ENCODE results near the gene OR1N1.

DNA sequence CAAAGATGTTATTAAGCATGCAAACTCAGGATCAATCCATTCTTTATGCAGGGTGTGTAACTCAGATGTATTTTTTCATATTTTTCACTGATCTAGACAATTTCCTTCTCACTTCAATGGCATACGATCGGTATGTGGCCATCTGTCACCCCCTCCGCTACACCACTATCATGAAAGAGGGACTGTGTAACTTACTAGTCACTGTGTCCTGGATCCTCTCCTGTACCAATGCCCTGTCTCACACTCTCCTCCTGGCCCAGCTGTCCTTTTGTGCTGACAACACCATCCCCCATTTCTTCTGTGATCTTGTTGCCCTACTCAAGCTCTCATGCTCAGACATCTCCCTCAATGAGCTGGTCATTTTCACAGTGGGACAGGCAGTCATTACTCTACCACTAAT lies 7.7 kb downstream of the OR1N1 start:
- no peak for TF ChIP-seq POLR2A (IDR thresholded peaks at IDR 0.05; ENCODE audit: low read depth)
- TF ChIP-seq, protein P1, sequence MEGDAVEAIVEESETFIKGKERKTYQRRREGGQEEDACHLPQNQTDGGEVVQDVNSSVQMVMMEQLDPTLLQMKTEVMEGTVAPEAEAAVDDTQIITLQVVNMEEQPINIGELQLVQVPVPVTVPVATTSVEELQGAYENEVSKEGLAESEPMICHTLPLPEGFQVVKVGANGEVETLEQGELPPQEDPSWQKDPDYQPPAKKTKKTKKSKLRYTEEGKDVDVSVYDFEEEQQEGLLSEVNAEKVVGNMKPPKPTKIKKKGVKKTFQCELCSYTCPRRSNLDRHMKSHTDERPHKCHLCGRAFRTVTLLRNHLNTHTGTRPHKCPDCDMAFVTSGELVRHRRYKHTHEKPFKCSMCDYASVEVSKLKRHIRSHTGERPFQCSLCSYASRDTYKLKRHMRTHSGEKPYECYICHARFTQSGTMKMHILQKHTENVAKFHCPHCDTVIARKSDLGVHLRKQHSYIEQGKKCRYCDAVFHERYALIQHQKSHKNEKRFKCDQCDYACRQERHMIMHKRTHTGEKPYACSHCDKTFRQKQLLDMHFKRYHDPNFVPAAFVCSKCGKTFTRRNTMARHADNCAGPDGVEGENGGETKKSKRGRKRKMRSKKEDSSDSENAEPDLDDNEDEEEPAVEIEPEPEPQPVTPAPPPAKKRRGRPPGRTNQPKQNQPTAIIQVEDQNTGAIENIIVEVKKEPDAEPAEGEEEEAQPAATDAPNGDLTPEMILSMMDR (IDR thresholded peaks at IDR 0.05): no peak
- TF ChIP-seq POLR2AphosphoS5 (IDR thresholded peaks at IDR 0.05): no peak
- no peak for TF ChIP-seq EP300 (IDR thresholded peaks at IDR 0.05)

Measured in esophagus muscularis mucosa (tissue), 4 donors.